ENCODE data around the gene LCA5. TPM values are rescaled to one million over a fixed set of nuclear protein-coding genes. Genes with fewer than 3 reads are reported as not detected.

The LCA5 gene
- total RNA-seq, 1 donor from 2014 or later: 1.8 TPM

DNA sequence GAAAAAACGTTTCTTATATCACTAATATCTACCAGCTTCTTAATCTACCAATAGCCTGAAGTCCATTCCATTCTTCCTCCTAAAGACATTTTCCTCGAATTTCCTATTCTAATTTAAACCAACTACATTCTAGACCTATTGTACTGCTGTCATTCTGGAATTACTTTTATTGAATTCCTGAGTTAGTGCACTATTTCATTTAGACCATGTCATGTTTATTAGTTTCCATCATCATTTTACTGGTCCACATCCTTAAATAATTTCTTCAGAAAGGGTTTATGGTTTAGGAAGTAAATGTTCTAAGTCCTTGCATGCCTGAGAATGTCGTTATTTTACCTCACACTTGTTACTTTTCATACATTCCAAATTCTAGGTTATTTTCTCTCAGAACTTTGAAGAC lies 13.2 kb downstream of the LCA5 start:
- no peak for DNase-seq
- H3K27ac ChIP-seq (replicated peaks): no peak overlapping the region
- H3K9me3 ChIP-seq (replicated peaks): no peaks in the 10 kb centered on the region
- H3K36me3 ChIP-seq: no peaks in the 10 kb centered on the region
- H3K4me3 ChIP-seq: no peak overlapping the region
- no peaks in the 10 kb centered on the region for H3K27me3 ChIP-seq (ENCODE audit: low read depth)
- peaks cover 12% of the 10 kb centered on the region for H3K4me1 ChIP-seq
- intact Hi-C loops (cut with micrococcal nuclease): no loop called here
- TF ChIP-seq, protein P1, sequence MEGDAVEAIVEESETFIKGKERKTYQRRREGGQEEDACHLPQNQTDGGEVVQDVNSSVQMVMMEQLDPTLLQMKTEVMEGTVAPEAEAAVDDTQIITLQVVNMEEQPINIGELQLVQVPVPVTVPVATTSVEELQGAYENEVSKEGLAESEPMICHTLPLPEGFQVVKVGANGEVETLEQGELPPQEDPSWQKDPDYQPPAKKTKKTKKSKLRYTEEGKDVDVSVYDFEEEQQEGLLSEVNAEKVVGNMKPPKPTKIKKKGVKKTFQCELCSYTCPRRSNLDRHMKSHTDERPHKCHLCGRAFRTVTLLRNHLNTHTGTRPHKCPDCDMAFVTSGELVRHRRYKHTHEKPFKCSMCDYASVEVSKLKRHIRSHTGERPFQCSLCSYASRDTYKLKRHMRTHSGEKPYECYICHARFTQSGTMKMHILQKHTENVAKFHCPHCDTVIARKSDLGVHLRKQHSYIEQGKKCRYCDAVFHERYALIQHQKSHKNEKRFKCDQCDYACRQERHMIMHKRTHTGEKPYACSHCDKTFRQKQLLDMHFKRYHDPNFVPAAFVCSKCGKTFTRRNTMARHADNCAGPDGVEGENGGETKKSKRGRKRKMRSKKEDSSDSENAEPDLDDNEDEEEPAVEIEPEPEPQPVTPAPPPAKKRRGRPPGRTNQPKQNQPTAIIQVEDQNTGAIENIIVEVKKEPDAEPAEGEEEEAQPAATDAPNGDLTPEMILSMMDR (IDR thresholded peaks at IDR 0.05; ENCODE audit: borderline replicate concordance): no peak

GRCh38 chr6:79522609-79523008 lies 14.6 kb downstream of the LCA5 start:
- Histone ChIP-seq H3K27me3 (ENCODE audit: low read depth) (no peaks in the 10 kb centered on the region), H3K36me3 (no peaks in the 10 kb centered on the region), H3K4me1 (peaks cover 12% of the 10 kb centered on the region), H3K9me3 (replicated peaks) (no peaks in the 10 kb centered on the region), H3K4me3 (no peak overlapping the region), H3K27ac (replicated peaks) (no peak overlapping the region)
- intact Hi-C loops (cut with micrococcal nuclease): no loop called here
- TF ChIP-seq, protein P1 (IDR thresholded peaks at IDR 0.05; ENCODE audit: borderline replicate concordance): no peak
- no peak for DNase-seq

GRCh38 chr6:79520534-79520933 lies 16.7 kb downstream of the LCA5 start:
- no peaks in the 10 kb centered on the region for H3K36me3 ChIP-seq
- H3K4me1 ChIP-seq: peaks cover 7% of the 10 kb centered on the region
- no peak for DNase-seq
- H3K4me3 ChIP-seq: no peak overlapping the region
- no peaks in the 10 kb centered on the region for H3K27me3 ChIP-seq (ENCODE audit: low read depth)
- intact Hi-C loops (cut with micrococcal nuclease): no loop called here
- H3K27ac ChIP-seq (replicated peaks): no peak overlapping the region
- TF ChIP-seq, protein P1 (IDR thresholded peaks at IDR 0.05; ENCODE audit: borderline replicate concordance): no peak
- H3K9me3 ChIP-seq (replicated peaks): no peaks in the 10 kb centered on the region

DNA sequence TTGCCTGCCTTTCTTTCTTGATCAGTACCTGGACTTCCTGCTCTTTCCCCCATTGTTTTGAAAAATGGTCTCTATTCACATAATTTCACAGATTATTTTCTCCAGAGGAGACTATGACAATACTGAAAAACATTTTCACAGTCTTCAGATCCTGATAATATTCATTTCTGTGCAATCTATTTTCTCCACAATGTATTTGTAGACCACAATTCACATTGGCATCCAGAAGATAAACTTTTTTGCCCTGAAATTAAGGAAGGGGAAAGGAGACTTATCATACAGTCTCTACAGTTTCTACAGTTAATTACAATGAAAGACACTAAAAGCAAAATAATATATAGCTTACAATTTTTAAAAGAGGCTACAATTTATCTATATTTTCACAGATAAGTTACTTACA lies 18.4 kb downstream of the LCA5 start:
- intact Hi-C loops (cut with micrococcal nuclease): no loop called here

DNA sequence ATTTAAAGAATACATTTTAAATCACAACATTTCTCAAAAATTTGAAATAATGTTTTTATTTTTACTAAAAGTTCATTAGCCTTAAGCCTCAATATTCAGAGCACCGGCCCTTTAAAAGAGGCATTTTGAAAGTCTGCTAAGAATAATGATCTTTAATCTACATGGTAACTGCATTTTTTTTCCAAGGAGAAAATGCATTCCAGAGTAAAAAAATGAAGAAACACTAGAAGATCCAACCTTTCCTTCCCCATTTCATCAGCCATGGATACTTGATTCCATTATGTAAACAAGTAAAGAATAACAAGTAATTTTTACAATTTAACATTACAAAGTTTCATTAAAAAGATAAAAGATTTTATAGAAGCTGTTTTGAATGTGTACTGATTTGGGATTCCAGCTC lies 21.8 kb downstream of the LCA5 start:
- DNase-seq: no peak
- Histone ChIP-seq H3K27ac (replicated peaks) (no peak overlapping the region), H3K4me1 (no peaks in the 10 kb centered on the region), H3K27me3 (ENCODE audit: low read depth) (no peaks in the 10 kb centered on the region), H3K9me3 (replicated peaks) (peaks cover 3% of the 10 kb centered on the region), H3K4me3 (no peak overlapping the region), H3K36me3 (peaks cover 18% of the 10 kb centered on the region)
- TF ChIP-seq, protein P1 (IDR thresholded peaks at IDR 0.05; ENCODE audit: borderline replicate concordance): no peak
- intact Hi-C loops (cut with micrococcal nuclease): no loop called here

More for the DNA sequence above, 18.4 kb downstream of the LCA5 start:
- Histone ChIP-seq H3K4me1 (no peaks in the 10 kb centered on the region), H3K27ac (replicated peaks) (no peak overlapping the region), H3K27me3 (ENCODE audit: low read depth) (no peaks in the 10 kb centered on the region), H3K4me3 (no peak overlapping the region), H3K36me3 (peaks cover 2% of the 10 kb centered on the region), H3K9me3 (replicated peaks) (no peaks in the 10 kb centered on the region)
- no peak for DNase-seq
- TF ChIP-seq, protein P1 (IDR thresholded peaks at IDR 0.05; ENCODE audit: borderline replicate concordance): no peak

- Histone ChIP-seq H3K27ac (replicated peaks) (no peak overlapping the region), H3K9me3 (replicated peaks) (peaks cover 3% of the 10 kb centered on the region), H3K36me3 (peaks cover 18% of the 10 kb centered on the region), H3K27me3 (ENCODE audit: low read depth) (no peaks in the 10 kb centered on the region), H3K4me3 (no peak overlapping the region), H3K4me1 (no peaks in the 10 kb centered on the region)
- intact Hi-C loops (cut with micrococcal nuclease): no loop called here
- no peak for DNase-seq
- TF ChIP-seq, protein P1 (IDR thresholded peaks at IDR 0.05; ENCODE audit: borderline replicate concordance): no peak
Measured at GRCh38 chr6:79513111-79513510, 24.1 kb downstream of the LCA5 start.
